SK-N-SH treated with all-trans-retinoic acid at 6 μM for 48 hours (cell line): ENCODE measurements around the gene PSME3IP1.

Source experiments
- ATAC-seq: fragments of 200-7000 bp; cut with Tn5 transposase; 3 replicates; pipeline ENCODE4 v1.9.1; 2020; ENCODE audit warnings: mild to moderate bottlenecking, moderate library complexity
- BACH2 ChIP-seq: fragments of 250-450 bp; sonication (Bioruptor Pico); IDR thresholded peaks from 2 replicates; pipeline ENCODE4 v1.9.0; 2021; ENCODE audit warnings: mild to moderate bottlenecking, borderline replicate concordance
- CSDC2 ChIP-seq: fragments of 250-450 bp; sonication (Bioruptor Pico); IDR thresholded peaks from 2 replicates; pipeline ENCODE4 v1.5.0; 2020; ENCODE audit warnings: mild to moderate bottlenecking, moderate library complexity
- GLIS3 ChIP-seq: fragments of 250-450 bp; sonication (Bioruptor Pico); IDR thresholded peaks from 2 replicates; pipeline ENCODE4 v1.5.0; 2020; ENCODE audit warnings: mild to moderate bottlenecking, moderate library complexity
- ISL1 ChIP-seq: fragments of 250-450 bp; sonication (Bioruptor Pico); IDR thresholded peaks from 2 replicates; pipeline ENCODE4 v2.1.2; 2022; ENCODE audit warnings: mild to moderate bottlenecking, moderate library complexity
- OSR1 ChIP-seq: fragments of 250-450 bp; sonication (Bioruptor Pico); IDR thresholded peaks from 2 replicates; pipeline ENCODE4 v1.8.0; 2022; ENCODE audit warnings: moderate library complexity, mild to moderate bottlenecking, inconsistent platforms
- PPARA ChIP-seq: fragments of 250-450 bp; sonication (Bioruptor Pico); IDR thresholded peaks from 2 replicates; pipeline ENCODE4 v1.5.0; 2020; ENCODE audit warnings: mild to moderate bottlenecking, borderline replicate concordance
- RARB ChIP-seq: fragments of 250-450 bp; sonication (Bioruptor Pico); IDR thresholded peaks from 2 replicates; pipeline ENCODE4 v1.8.0; 2021; ENCODE audit warnings: mild to moderate bottlenecking, moderate library complexity
- SNAI2 ChIP-seq: fragments of 250-450 bp; sonication (Bioruptor Pico); IDR thresholded peaks from 2 replicates; pipeline ENCODE4 v1.5.0; 2020; ENCODE audit warnings: mild to moderate bottlenecking, moderate library complexity
- TOX ChIP-seq: fragments of 250-450 bp; sonication (Bioruptor Pico); IDR thresholded peaks from 2 replicates; pipeline ENCODE4 v1.8.0; 2021; ENCODE audit warnings: mild to moderate bottlenecking, moderate library complexity, borderline replicate concordance
- ZC3H10 ChIP-seq: fragments of 250-450 bp; sonication (Bioruptor Pico); IDR thresholded peaks from 2 replicates; pipeline ENCODE4 v1.5.1; 2021; ENCODE audit warnings: mild to moderate bottlenecking, moderate library complexity
- ZFP3 ChIP-seq: fragments of 250-450 bp; sonication (Bioruptor Pico); IDR thresholded peaks from 2 replicates; pipeline ENCODE4 v1.5.0; 2020; ENCODE audit warnings: mild to moderate bottlenecking, moderate library complexity
- ZFP30 ChIP-seq: fragments of 450-650 bp; formaldehyde crosslinking; IDR thresholded peaks from 2 replicates; pipeline ENCODE4 v1.5.0; 2022; ENCODE audit warnings: mild to moderate bottlenecking, moderate library complexity
- ZNF565 ChIP-seq: fragments of 450-650 bp; formaldehyde crosslinking; conservative IDR thresholded peaks from 2 replicates; pipeline ENCODE4 v1.5.0; 2020; ENCODE audit warnings: low read depth, mild to moderate bottlenecking, moderate library complexity
- ZNF8 ChIP-seq: fragments of 450-650 bp; formaldehyde crosslinking; IDR thresholded peaks from 2 replicates; pipeline ENCODE4 v1.5.0; 2020; ENCODE audit warnings: mild to moderate bottlenecking, moderate library complexity
- TF ChIP-seq, protein P1 (sequence below): fragments of 250-450 bp; sonication (Bioruptor Pico); IDR thresholded peaks from 2 replicates; pipeline ENCODE4 v1.5.0; 2020; ENCODE audit warnings: mild to moderate bottlenecking, moderate library complexity
- TF ChIP-seq, protein P2 (sequence below): fragments of 250-450 bp; sonication (Bioruptor Pico); IDR thresholded peaks from 2 replicates; pipeline ENCODE4 v1.5.1; 2020; ENCODE audit warnings: low read depth, mild to moderate bottlenecking, moderate library complexity
- TF ChIP-seq, protein P3 (sequence below): fragments of 250-450 bp; sonication (Bioruptor Pico); IDR thresholded peaks from 2 replicates; pipeline ENCODE4 v1.5.1; 2021; ENCODE audit warnings: mild to moderate bottlenecking, moderate library complexity
- TF ChIP-seq, protein P4 (sequence below): fragments of 250-450 bp; sonication (Bioruptor Pico); IDR thresholded peaks from 2 replicates; pipeline ENCODE4 v1.8.0; 2021; ENCODE audit warnings: low read depth, mild to moderate bottlenecking, moderate library complexity, borderline replicate concordance
- TF ChIP-seq, protein P5 (sequence below): fragments of 250-450 bp; sonication (Bioruptor Pico); IDR thresholded peaks from 2 replicates; pipeline ENCODE4 v1.8.0; 2020; ENCODE audit warnings: mild to moderate bottlenecking, moderate library complexity, borderline replicate concordance

Gene PSME3IP1

DNA sequence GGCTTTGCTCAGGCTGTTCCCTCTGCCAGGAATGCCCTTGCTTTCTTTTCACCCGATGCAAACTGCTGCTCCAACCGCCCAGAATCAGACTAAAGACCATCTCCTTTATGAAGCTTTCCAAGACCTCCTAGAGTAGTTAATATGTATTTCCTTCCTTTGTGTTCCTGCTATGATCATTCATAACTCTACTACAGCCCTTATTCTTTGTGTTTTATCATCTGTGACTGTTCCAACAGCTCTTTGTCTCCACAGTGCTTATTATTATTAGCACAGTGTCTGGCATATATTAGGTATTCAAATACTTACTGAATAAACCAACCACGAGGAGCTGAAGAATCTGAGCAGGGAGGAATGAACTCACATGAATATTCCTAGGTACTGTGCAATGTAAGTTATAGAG, 7.6 kb downstream of the PSME3IP1 start:
- ATAC-seq: no peak
- TF ChIP-seq BACH2: no peak
- TF ChIP-seq, protein P1, sequence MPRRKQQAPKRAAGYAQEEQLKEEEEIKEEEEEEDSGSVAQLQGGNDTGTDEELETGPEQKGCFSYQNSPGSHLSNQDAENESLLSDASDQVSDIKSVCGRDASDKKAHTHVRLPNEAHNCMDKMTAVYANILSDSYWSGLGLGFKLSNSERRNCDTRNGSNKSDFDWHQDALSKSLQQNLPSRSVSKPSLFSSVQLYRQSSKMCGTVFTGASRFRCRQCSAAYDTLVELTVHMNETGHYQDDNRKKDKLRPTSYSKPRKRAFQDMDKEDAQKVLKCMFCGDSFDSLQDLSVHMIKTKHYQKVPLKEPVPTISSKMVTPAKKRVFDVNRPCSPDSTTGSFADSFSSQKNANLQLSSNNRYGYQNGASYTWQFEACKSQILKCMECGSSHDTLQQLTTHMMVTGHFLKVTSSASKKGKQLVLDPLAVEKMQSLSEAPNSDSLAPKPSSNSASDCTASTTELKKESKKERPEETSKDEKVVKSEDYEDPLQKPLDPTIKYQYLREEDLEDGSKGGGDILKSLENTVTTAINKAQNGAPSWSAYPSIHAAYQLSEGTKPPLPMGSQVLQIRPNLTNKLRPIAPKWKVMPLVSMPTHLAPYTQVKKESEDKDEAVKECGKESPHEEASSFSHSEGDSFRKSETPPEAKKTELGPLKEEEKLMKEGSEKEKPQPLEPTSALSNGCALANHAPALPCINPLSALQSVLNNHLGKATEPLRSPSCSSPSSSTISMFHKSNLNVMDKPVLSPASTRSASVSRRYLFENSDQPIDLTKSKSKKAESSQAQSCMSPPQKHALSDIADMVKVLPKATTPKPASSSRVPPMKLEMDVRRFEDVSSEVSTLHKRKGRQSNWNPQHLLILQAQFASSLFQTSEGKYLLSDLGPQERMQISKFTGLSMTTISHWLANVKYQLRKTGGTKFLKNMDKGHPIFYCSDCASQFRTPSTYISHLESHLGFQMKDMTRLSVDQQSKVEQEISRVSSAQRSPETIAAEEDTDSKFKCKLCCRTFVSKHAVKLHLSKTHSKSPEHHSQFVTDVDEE (CRISPR knock-in tag): no peak
- no peak for TF ChIP-seq ZNF565
- TF ChIP-seq ZNF8 (CRISPR knock-in tag): no peak
- TF ChIP-seq OSR1: no peak
- no peak for TF ChIP-seq RARB (CRISPR knock-in tag)
- TF ChIP-seq SNAI2: no peak
- no peak for TF ChIP-seq CSDC2 (CRISPR knock-in tag)
- no peak for TF ChIP-seq ZFP30 (CRISPR knock-in tag)
- TF ChIP-seq, protein P2, sequence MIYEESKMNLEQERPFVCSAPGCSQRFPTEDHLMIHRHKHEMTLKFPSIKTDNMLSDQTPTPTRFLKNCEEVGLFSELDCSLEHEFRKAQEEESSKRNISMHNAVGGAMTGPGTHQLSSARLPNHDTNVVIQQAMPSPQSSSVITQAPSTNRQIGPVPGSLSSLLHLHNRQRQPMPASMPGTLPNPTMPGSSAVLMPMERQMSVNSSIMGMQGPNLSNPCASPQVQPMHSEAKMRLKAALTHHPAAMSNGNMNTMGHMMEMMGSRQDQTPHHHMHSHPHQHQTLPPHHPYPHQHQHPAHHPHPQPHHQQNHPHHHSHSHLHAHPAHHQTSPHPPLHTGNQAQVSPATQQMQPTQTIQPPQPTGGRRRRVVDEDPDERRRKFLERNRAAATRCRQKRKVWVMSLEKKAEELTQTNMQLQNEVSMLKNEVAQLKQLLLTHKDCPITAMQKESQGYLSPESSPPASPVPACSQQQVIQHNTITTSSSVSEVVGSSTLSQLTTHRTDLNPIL (CRISPR knock-in tag): no peak

DNA sequence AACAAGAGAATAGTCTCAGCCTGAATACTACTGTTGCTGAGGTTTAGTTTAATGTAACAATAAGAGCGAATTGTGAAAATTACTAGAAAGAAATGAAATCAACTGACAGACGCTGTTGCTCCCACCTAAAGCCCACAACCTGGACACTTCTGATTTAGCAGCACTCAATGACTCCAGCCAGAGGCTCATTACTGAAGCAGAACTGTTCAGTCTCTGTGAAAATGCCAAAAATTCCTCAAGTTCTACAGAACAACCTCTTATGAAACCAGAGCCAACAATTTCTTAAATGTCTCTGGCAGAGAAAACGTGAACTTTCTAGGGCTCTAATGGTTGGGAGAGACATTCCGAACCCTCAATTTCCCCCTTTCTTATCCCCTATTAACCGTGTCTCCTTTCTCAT, 9.9 kb downstream of the PSME3IP1 start:
- TF ChIP-seq, protein P1 (CRISPR knock-in tag): no peak
- TF ChIP-seq, protein P2 (CRISPR knock-in tag): no peak
- TF ChIP-seq ISL1 (CRISPR knock-in tag): no peak
- TF ChIP-seq, protein P3, sequence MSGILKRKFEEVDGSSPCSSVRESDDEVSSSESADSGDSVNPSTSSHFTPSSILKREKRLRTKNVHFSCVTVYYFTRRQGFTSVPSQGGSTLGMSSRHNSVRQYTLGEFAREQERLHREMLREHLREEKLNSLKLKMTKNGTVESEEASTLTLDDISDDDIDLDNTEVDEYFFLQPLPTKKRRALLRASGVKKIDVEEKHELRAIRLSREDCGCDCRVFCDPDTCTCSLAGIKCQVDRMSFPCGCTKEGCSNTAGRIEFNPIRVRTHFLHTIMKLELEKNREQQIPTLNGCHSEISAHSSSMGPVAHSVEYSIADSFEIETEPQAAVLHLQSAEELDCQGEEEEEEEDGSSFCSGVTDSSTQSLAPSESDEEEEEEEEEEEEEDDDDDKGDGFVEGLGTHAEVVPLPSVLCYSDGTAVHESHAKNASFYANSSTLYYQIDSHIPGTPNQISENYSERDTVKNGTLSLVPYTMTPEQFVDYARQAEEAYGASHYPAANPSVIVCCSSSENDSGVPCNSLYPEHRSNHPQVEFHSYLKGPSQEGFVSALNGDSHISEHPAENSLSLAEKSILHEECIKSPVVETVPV (CRISPR knock-in tag): no peak
- TF ChIP-seq ZFP30 (CRISPR knock-in tag): no peak
- no peak for TF ChIP-seq RARB (CRISPR knock-in tag)
- TF ChIP-seq, protein P4, sequence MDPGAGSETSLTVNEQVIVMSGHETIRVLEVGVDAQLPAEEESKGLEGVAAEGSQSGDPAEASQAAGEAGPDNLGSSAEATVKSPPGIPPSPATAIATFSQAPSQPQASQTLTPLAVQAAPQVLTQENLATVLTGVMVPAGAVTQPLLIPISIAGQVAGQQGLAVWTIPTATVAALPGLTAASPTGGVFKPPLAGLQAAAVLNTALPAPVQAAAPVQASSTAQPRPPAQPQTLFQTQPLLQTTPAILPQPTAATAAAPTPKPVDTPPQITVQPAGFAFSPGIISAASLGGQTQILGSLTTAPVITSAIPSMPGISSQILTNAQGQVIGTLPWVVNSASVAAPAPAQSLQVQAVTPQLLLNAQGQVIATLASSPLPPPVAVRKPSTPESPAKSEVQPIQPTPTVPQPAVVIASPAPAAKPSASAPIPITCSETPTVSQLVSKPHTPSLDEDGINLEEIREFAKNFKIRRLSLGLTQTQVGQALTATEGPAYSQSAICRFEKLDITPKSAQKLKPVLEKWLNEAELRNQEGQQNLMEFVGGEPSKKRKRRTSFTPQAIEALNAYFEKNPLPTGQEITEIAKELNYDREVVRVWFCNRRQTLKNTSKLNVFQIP (CRISPR knock-in tag): no peak
- TF ChIP-seq GLIS3 (CRISPR knock-in tag): no peak
- TF ChIP-seq ZFP3 (CRISPR knock-in tag): no peak
- TF ChIP-seq ZC3H10 (CRISPR knock-in tag): no peak
- no peak for TF ChIP-seq PPARA (CRISPR knock-in tag)
- TF ChIP-seq, protein P5, sequence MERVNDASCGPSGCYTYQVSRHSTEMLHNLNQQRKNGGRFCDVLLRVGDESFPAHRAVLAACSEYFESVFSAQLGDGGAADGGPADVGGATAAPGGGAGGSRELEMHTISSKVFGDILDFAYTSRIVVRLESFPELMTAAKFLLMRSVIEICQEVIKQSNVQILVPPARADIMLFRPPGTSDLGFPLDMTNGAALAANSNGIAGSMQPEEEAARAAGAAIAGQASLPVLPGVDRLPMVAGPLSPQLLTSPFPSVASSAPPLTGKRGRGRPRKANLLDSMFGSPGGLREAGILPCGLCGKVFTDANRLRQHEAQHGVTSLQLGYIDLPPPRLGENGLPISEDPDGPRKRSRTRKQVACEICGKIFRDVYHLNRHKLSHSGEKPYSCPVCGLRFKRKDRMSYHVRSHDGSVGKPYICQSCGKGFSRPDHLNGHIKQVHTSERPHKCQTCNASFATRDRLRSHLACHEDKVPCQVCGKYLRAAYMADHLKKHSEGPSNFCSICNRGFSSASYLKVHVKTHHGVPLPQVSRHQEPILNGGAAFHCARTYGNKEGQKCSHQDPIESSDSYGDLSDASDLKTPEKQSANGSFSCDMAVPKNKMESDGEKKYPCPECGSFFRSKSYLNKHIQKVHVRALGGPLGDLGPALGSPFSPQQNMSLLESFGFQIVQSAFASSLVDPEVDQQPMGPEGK (CRISPR knock-in tag): no peak
- TF ChIP-seq TOX (CRISPR knock-in tag): no peak
- TF ChIP-seq OSR1: no peak
- TF ChIP-seq ZNF8 (CRISPR knock-in tag): no peak
- no peak for TF ChIP-seq ZNF565
- no peak for TF ChIP-seq BACH2
- no peak for TF ChIP-seq CSDC2 (CRISPR knock-in tag)
- ATAC-seq: peak; percentile 25; the same call in 2 of the 3 replicates
